ENCODE data around the gene CCDC27. TPM values are rescaled to one million over a fixed set of nuclear protein-coding genes. Genes with fewer than 3 reads are reported as not detected.

Gene CCDC27
- total RNA-seq, 4 donors from 2014 or later, result not detected

- H3K4me1 ChIP-seq, result no peaks in the 10 kb centered on the region
- H3K4me3 ChIP-seq, result no peak overlapping the region
- DNase-seq, result no peak
- H3K27me3 ChIP-seq, result peaks cover 0 to 3% of the 10 kb centered on the region in 2 donors
- TF ChIP-seq POLR2A (IDR thresholded peaks at IDR 0.05) (no peak), CTCF (IDR thresholded peaks at IDR 0.05) (no peak)
- no peaks in the 10 kb centered on the region for H3K9me3 ChIP-seq
- H3K27ac ChIP-seq, result no peak overlapping the region
- H3K36me3 ChIP-seq, result peaks cover 0 to 8% (median 0%) of the 10 kb centered on the region in 3 donors
Observed at GRCh38 chr1:3732434-3733093, 19.7 kb upstream of the CCDC27 start.

GRCh38 chr1:3733094-3733882, 19.0 kb upstream of the CCDC27 start:
- peaks cover 0 to 3% of the 10 kb centered on the region in 2 donors for H3K27me3 ChIP-seq
- peaks cover 0 to 16% (median 0%) of the 10 kb centered on the region in 3 donors for H3K36me3 ChIP-seq
- H3K9me3 ChIP-seq, result no peaks in the 10 kb centered on the region
- TF ChIP-seq CTCF (IDR thresholded peaks at IDR 0.05) (no peak), POLR2A (IDR thresholded peaks at IDR 0.05) (no peak)
- DNase-seq, result no peak
- no peaks in the 10 kb centered on the region for H3K4me1 ChIP-seq
- no peak overlapping the region for H3K4me3 ChIP-seq
- no peak overlapping the region for H3K27ac ChIP-seq

GRCh38 chr1:3733883-3734589, 18.2 kb upstream of the CCDC27 start:
- H3K9me3 ChIP-seq, result no peaks in the 10 kb centered on the region
- H3K4me1 ChIP-seq, result no peaks in the 10 kb centered on the region
- H3K4me3 ChIP-seq, result no peak overlapping the region
- peaks cover 0 to 23% (median 0%) of the 10 kb centered on the region in 3 donors for H3K36me3 ChIP-seq
- no peak for TF ChIP-seq POLR2A (IDR thresholded peaks at IDR 0.05)
- no peak for TF ChIP-seq CTCF (IDR thresholded peaks at IDR 0.05)
- no peak for DNase-seq
- peaks cover 0 to 3% of the 10 kb centered on the region in 2 donors for H3K27me3 ChIP-seq
- no peak overlapping the region for H3K27ac ChIP-seq

- no peak for DNase-seq
- Histone ChIP-seq H3K4me1 (no peaks in the 10 kb centered on the region), H3K27me3 (peaks cover 0 to 3% of the 10 kb centered on the region in 2 donors), H3K36me3 (peaks cover 0 to 23% (median 0%) of the 10 kb centered on the region in 3 donors), H3K9me3 (no peaks in the 10 kb centered on the region), H3K4me3 (no peak overlapping the region), H3K27ac (no peak overlapping the region)
- TF ChIP-seq POLR2A (IDR thresholded peaks at IDR 0.05) (no peak), CTCF (IDR thresholded peaks at IDR 0.05) (no peak)
Observed at GRCh38 chr1:3734602-3735001, 17.6 kb upstream of the CCDC27 start.

- H3K4me1 ChIP-seq, result no peaks in the 10 kb centered on the region
- H3K27me3 ChIP-seq, result peaks cover 0 to 3% of the 10 kb centered on the region in 2 donors
- TF ChIP-seq POLR2A (IDR thresholded peaks at IDR 0.05), result no peak
- no peak for TF ChIP-seq CTCF (IDR thresholded peaks at IDR 0.05)
- H3K36me3 ChIP-seq, result peaks cover 0 to 23% (median 0%) of the 10 kb centered on the region in 3 donors
- H3K4me3 ChIP-seq, result no peak overlapping the region
- H3K27ac ChIP-seq, result no peak overlapping the region
- no peaks in the 10 kb centered on the region for H3K9me3 ChIP-seq
- DNase-seq, result no peak
Observed at GRCh38 chr1:3735027-3735681, 17.1 kb upstream of the CCDC27 start.

All from Peyer's patch (tissue), 4 donors.